SH-SY5Y (cell line): ENCODE results near the gene TOM1.

Source experiments
- GATA2 ChIP-seq: IDR thresholded peaks from 2 replicates; pipeline ENCODE4 v1.6.1; 2011; ENCODE audit warnings: mild to moderate bottlenecking, low read depth, low read length
- GATA3 ChIP-seq: IDR thresholded peaks from 2 replicates; pipeline ENCODE4 v1.6.1; 2011; ENCODE audit warnings: low read depth, mild to moderate bottlenecking, low read length, moderate library complexity

Gene TOM1

GRCh38 chr22:35299673-35300499, at the start of gene TOM1:
Gene TOM1, plus strand, starts transcription at chr22:35299894. Its CDS starts 35 bp downstream, at chr22:35299929.
- TF ChIP-seq GATA2 (no peak), GATA3 (no peak)

- TF ChIP-seq GATA2 (no peak), GATA3 (no peak)
Observed at GRCh38 chr22:35250156-35250555, 49.5 kb upstream of the TOM1 start.

GRCh38 chr22:35253946-35254345, 45.7 kb upstream of the TOM1 start:
- TF ChIP-seq GATA2 (no peak), GATA3 (no peak)

DNA sequence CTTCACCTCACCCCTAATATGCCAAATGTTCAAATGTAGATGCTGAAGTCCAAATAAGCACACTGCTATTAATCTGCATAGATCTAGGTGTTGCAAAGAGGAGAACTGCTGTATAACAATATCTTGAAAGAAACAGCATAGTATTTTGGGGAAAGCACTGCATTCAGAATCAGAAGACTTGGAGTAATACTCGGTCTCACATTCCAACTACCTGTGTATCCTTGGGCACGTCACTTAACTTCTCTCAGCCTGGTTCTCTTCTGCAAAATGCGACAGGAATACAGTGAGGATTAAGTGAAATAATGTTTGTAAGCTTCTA, 42.7 kb upstream of the TOM1 start:
- TF ChIP-seq GATA2, result no peak
- no peak for TF ChIP-seq GATA3

DNA sequence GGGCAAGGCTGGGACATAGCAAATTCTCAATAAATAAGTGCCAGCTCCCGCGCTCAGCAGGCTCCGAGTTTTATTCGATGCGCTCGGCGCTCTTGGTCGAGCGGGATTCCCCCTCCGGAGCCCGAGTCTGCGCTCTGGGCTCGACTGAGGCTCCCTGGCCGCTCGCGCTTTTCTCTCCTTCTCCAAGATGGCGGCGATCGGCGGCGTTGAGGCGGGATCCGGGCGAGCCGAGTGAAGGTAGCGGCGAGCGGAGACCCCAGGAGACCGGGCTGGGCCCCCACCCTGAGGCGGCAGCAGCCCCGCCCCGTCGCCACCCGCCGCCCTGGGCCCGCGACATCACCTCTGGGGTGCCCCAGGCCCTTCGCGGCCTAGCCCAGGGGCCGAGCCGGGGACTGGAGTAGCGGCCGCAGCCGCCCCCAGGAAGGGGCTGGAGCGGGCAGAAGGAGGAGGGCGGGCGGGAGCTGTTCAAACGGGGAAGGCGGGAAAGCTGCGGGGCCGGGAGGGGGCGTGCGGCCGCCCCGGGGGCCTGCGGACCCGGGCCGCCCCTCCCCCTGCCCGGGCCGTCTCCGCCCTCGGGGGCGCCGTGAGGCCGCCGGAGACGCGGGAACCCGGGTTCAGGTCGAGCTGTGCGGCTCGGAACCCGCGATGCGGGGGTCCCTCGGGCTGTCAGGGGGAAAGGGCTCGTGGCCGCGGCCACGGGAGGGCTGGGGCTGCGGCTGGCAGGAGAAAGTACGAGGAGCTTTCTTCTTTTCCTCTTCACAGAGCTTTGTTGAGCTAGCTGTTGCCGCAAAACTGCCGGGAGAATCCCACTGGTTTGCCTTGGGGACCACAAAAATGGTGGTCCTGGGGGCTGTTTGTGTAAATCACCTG, 42.1 kb upstream of the TOM1 start, which contains the start of gene HMGXB4:
TSS of gene HMGXB4 (plus strand) at position 173 of the 870 bp plus-strand sequence. CDS start 4,898 bp downstream, outside the sequence.
- TF ChIP-seq GATA2 (no peak), GATA3 (no peak)

DNA sequence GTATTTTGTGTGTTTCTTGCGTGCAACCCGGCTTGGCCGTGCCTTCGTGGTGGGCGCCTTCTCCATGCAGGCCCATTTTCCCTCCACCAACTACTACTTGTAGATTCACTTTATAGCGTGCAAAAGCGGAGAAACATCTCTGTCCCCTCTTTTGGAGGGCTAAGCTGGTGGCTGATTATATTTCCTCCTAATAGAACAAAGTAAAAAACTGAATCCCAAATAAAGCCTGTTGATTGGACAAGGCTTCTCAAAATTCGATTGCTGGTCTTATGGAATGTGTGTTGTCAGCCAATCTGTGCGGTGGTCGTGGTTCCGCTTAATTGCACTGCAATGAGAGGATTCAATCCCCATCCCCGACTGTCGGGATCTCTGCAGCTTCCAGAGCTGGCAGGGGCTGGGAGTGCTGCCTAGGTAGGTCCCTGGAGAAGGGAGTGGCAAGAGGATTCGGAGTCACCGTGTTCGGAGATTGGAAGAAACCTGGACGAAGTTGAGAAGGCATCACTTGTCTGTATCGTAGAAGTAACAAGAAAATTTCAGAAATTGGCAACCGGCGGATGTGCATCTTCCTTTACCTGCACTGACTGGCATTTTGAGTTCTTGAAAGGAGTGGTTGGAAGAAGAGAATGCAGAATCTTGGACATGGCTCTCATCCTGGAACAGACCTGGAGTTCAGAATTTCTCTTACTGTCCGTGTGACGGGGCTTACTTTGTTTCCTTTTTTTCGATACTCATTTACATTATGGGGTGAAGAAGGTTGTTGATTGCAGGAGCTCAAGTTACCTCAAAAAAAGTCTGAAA, 41.3 kb upstream of the TOM1 start:
- TF ChIP-seq GATA2 (no peak), GATA3 (no peak)

GRCh38 chr22:35264986-35265385, 34.7 kb upstream of the TOM1 start:
- TF ChIP-seq GATA2, result no peak
- no peak for TF ChIP-seq GATA3

DNA sequence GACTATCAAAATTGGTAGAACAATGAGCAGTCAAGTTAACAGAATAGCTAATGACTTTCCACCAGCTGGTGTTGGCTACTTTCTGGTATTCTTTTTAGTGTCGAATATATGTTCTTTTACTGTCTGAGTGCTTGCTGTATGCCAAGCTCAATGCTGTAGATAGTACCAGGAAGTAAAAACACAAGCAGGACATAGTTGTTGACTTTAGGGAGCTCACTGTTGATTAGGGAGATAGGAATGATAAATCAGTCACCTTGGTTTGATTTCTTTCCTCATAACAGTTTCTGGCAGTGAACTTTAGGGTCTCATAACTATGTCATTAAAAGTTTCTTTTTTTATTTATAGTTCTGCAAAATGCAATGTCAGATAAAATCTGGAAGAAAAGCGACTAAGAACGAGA, 33.4 kb upstream of the TOM1 start:
- TF ChIP-seq GATA3 (no peak), GATA2 (no peak)

DNA sequence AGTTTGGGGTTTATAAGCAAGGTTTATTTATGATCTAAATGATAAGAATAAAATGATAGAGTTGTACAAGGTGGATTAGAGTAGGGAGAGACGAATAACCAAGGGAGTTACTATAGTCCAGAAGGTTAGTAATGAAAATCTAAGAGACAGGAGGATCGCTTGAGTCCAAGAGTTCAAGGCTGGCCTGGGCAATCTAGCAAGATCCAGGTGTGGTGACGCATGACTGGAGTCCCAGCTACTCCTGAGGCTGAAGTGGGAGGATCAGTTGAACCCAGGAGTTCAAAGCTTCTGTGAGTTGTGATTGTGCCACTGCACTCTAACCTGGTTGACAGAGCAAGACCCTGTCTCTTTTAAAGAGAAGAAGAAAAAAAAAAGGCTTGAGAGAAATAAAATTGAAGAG, 30.1 kb upstream of the TOM1 start:
- no peak for TF ChIP-seq GATA3
- no peak for TF ChIP-seq GATA2

DNA sequence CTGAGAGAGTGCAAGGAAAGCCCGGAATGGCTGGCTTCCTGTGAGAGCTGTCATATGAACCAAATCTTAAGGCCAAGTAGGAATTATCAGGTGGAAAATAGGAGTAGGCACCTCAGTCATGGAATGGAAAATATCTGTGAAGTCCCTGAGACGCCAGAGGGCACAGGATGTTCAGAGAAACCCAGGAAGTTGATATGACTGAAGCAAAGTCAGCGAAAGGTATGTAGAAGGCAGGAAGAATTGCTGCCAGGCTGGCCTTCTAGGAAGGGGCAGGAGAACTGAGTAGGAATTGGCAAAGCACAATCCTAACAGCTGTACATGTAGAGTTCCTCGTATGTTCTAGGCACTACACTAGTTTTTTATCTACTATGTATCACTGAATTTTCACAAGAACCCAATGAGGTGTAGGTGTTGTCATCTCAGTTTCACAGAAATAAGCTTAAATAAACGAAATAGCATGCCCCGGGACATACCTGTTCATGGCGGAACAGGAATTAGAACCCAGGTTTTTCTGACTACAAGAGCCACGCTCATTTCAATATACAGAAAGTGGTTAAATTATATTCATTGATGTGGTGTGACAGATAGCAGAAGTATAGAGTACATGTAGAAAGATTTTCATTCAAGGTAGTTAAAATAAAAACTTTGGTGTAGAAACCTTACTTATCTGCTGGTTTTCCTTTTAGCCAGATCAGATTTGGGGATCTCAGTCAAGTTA, 25.4 kb upstream of the TOM1 start:
- no peak for TF ChIP-seq GATA2
- TF ChIP-seq GATA3, result no peak

- TF ChIP-seq GATA2, result no peak
- TF ChIP-seq GATA3, result no peak
Observed at GRCh38 chr22:35275580-35275979, 24.1 kb upstream of the TOM1 start.

DNA sequence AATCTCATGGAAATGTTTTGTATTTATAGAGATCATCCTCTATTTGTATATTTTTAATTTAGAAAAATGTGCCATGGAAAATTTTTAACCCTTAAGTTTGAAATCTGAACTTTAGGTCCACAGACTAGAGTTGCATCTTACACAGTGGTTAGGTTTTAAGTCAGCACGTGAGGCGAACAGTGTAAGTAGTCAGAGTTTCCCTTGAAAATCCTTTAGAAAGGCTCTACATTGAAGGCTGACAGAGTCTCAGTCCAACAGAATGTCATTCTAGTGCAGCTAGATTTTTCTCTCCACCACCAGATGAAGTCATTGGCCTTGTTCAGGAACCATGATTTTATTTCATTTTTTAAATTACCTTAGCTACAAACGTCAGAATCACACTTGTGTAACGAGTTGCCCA, 23.7 kb upstream of the TOM1 start:
- TF ChIP-seq GATA3 (no peak), GATA2 (no peak)

- TF ChIP-seq GATA3, result no peak
- TF ChIP-seq GATA2, result no peak
Observed at GRCh38 chr22:35288116-35288515, 11.6 kb upstream of the TOM1 start.

- TF ChIP-seq GATA2 (no peak), GATA3 (no peak)
Observed at GRCh38 chr22:35292786-35293185, 6.9 kb upstream of the TOM1 start.
